22Rv1 (cell line): ENCODE results near the gene TREM2.

Source experiments
- CTCF ChIP-seq: fragments of 450-650 bp; IDR thresholded peaks from 2 replicates; pipeline ENCODE4 v1.5.1; 2017; ENCODE audit warnings: mild to moderate bottlenecking
- ZFX ChIP-seq: fragments of 450-650 bp; IDR thresholded peaks from 2 replicates; pipeline ENCODE4 v1.6.1; 2017; ENCODE audit warnings: antibody characterized with exemption, borderline replicate concordance

DNA sequence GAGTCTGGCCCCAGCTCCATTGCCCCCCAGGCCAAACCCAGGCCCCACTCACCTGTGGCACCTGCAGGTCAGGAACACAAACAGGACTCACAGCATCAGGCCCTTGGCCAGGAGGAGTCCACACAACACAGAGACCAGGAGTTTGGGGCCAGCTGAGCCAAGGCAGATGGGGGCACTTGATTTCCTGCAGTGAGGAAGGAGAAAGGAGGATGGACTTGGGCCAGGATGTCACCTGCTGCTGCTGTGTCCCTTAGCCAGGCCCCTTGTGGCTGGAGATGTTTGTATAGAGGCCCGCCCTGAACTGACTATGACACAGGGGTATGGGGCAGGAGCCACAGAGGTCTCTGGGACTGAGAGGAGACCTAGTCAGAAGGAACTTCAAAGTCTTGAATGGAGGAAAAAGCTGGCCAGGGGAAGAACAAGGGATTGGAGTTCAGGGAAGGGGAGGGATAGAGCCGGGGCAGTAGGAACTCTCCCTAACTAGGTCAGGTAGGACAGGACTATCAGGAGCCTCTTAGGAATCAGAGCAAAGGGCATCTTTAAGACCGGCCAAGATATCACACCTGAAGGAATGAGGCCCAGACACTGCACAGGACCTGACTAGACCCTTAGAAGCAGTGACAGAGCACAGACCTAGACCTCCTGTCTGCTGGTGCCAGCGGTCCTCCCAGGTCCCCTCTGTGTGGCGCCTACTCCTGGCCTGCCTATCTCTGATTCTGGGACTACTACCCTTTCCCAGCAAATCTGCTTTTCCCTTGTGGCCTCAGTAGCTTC, 46.8 kb upstream of the TREM2 start:
- TF ChIP-seq ZFX (no peak), CTCF (no peak)
